ENCODE data around the gene ARHGEF4.

GRCh38 chr2:130830538-130830937, 6.2 kb upstream of the ARHGEF4 start:
- TF ChIP-seq, protein P1, sequence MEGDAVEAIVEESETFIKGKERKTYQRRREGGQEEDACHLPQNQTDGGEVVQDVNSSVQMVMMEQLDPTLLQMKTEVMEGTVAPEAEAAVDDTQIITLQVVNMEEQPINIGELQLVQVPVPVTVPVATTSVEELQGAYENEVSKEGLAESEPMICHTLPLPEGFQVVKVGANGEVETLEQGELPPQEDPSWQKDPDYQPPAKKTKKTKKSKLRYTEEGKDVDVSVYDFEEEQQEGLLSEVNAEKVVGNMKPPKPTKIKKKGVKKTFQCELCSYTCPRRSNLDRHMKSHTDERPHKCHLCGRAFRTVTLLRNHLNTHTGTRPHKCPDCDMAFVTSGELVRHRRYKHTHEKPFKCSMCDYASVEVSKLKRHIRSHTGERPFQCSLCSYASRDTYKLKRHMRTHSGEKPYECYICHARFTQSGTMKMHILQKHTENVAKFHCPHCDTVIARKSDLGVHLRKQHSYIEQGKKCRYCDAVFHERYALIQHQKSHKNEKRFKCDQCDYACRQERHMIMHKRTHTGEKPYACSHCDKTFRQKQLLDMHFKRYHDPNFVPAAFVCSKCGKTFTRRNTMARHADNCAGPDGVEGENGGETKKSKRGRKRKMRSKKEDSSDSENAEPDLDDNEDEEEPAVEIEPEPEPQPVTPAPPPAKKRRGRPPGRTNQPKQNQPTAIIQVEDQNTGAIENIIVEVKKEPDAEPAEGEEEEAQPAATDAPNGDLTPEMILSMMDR (IDR thresholded peaks at IDR 0.05) = no peak
- no peak for TF ChIP-seq POLR2A (IDR thresholded peaks at IDR 0.05)

Data from heart left ventricle (tissue), 13 donors.